Muscle of leg (tissue), 11 donors: ENCODE data around the gene RPL32. TPM values are rescaled to one million over a fixed set of nuclear protein-coding genes. Genes with fewer than 3 reads are reported as not detected.
A peak's percentile ranks its signal among the peaks of the same experiment; 100 is the strongest.
"Not testable (repeated sequence)": the region's sequence is repeated elsewhere in the genome, so short reads cannot be mapped to it uniquely, and the experiment has no call there.

Experiments used
- DNase-seq: peaks from one replicate; pipeline ENCODE4 v3.0.0; 2013
- H3K27ac ChIP-seq: one replicate; pipeline ENCODE4 v1.5.1; 2013; ENCODE audit warnings: mild to moderate bottlenecking, low read length, control low read depth
- H3K27me3 ChIP-seq: one replicate; pipeline ENCODE4 v1.6.1; 2013; ENCODE audit warnings: low read length; ENCODE audit not compliant: control insufficient read depth, insufficient read depth
- H3K36me3 ChIP-seq: one replicate; pipeline ENCODE4 v1.6.1; 2013; ENCODE audit warnings: low read length; ENCODE audit not compliant: control insufficient read depth, insufficient read depth
- H3K4me1 ChIP-seq: one replicate; pipeline ENCODE4 v1.6.1; 2013; ENCODE audit warnings: low read length; ENCODE audit not compliant: control insufficient read depth, insufficient read depth
- H3K4me3 ChIP-seq: one replicate; pipeline ENCODE4 v1.5.1; 2013; ENCODE audit warnings: low read length, control low read depth
- H3K9me3 ChIP-seq: replicated peaks from 2 replicates; pipeline ENCODE4 v1.6.1; 2013; ENCODE audit warnings: low read depth, low read length; ENCODE audit not compliant: control insufficient read depth
- WGBS: methylation state at CpG from one replicate; pipeline ENCODE4 v1.1.5; 2013; ENCODE audit warnings: missing lambda C conversion rate; ENCODE audit not compliant: insufficient coverage; 5-methylcytosine and 5-hydroxymethylcytosine counted together
- polyA plus RNA-seq, 8 donors: library from polyadenylated mRNA; unstranded; fragments of 120-200 nt; gene quantifications; one replicate each; pipeline versions ENCODE4 v1.2.1 to v1.2.3, GENCODE V29; 2013; ENCODE audit warnings: inconsistent platforms in 1 of 8, low replicate concordance in 1 of 8; ENCODE audit not compliant: insufficient read length in 8 of 8, insufficient read depth in 1 of 8
- total RNA-seq: library from RNA; stranded (reverse); fragments of 120-200 nt; gene quantifications from one replicate; pipeline ENCODE4 v1.2.4, GENCODE V29; 2013

RPL32 gene
- total and polyA plus RNA-seq, 9 donors: 2,697 to 4,199 (median 3,050) TPM

DNA sequence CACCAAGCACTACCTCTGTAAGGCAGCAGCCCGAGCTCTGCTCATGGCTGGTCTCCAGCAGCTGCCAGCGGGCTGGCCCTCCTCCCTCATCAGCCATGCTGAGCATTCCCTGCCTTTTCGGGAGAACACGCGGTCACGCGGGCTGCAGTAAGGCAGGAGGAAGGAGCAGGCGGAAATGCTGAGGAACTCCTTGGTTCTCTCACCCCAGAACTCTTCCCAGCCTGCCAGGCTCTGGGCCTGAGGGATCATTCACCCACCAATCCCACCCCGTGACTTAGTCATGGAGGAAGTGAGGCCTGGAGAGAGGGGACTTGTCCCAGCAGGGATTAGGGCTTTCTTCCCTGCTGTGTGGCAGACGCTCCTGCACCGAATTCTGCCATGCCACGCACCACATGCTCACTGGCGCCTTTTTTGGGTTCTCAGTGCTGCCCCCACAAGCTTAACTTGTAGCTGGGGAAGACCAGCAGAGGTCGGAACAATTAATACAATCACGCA is 42.9 kb upstream of the RPL32 start:
- peak overlapping the region; percentile 42 for H3K27ac ChIP-seq
- H3K27me3 ChIP-seq: peaks cover 8% of the 10 kb centered on the region
- H3K36me3 ChIP-seq: no peaks in the 10 kb centered on the region
- WGBS: 76% methylated on average over 3 of the region's 15 CpGs
- H3K4me1 ChIP-seq: peaks cover 36% of the 10 kb centered on the region
- peak; percentile 59 for DNase-seq
- H3K9me3 ChIP-seq: no peaks in the 10 kb centered on the region
- H3K4me3 ChIP-seq: no peak overlapping the region

DNA sequence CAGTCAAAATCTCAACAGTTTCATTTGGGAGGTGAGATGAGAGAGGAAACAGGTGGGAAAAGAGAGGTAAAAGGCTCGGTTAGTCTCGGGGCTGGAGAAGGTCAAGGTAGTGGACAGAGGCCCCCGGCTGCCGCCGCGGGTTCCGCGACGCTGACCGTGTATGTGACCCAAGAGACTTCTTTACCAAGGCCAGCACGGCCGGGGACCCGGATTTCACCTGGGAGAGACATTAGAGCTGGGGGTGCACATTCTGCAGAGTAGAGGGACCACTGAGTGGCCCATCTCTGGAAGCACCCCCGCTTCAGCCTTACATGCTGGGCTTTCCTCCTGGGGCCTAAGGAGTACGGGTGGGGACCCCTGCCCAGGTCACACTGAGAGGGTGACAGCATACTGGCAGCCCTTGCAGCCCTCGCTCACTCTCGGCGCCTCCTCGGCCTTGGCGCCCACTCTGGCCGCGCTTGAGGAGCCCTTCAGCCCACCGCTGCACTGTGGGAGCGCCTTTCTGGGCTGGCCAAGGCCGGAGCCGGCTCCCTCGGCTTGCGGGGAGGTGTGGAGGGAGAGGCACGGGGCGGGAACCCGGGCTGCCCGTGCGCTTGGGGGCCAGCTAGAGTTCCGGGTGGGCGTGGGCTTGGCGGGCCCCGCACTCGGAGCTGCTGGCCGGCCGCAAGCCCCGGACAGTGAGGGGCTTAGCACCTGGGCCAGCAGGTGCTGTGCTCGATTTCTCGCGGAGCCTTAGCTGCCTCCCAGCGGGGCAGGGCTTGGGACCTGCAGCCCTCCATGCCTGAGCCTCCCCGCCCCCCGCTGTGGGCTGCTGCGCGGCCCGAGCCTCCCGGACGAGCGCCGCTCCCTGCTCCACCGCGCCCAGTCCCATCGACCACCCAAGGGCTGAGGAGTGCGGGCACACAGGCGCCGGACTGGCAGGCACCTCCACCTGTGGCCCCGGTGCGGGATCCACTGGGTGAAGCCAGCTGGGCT is 41.3 kb upstream of the RPL32 start:
- Histone ChIP-seq H3K27ac (no peak overlapping the region), H3K27me3 (peaks cover 5% of the 10 kb centered on the region), H3K36me3 (no peaks in the 10 kb centered on the region), H3K4me1 (peaks cover 47% of the 10 kb centered on the region), H3K4me3 (no peak overlapping the region), H3K9me3 (no peaks in the 10 kb centered on the region)
- 91% methylated on average over 48 of the region's 62 CpGs for WGBS
- no peak for DNase-seq

DNA sequence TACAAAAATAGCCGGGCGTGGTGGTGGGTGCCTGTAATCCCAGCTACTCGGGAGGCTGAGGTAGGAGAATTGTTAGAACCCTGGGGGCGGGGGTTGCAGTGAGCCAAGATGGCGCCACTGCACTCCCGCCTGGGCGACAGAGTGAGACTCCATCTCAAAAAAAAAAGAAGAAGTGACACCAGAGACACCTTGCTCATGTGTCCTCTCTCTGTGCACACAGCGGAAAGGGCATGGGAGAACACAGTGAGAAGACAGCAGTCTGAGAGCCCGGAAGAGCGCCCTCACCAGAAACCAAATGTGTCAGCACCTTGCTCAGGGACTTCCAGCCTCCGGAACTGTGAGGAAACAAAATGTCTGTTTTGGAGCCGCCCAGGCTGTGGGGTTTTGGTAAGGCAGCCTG is 40.5 kb upstream of the RPL32 start:
- H3K27ac ChIP-seq, H3K27me3 ChIP-seq, H3K9me3 ChIP-seq, H3K4me3 ChIP-seq, H3K36me3 ChIP-seq, DNase-seq: not testable (repeated sequence)
- WGBS: 85% methylated on average over 2 of the region's 12 CpGs
- H3K4me1 ChIP-seq: peaks cover 46% of the 10 kb centered on the region

DNA sequence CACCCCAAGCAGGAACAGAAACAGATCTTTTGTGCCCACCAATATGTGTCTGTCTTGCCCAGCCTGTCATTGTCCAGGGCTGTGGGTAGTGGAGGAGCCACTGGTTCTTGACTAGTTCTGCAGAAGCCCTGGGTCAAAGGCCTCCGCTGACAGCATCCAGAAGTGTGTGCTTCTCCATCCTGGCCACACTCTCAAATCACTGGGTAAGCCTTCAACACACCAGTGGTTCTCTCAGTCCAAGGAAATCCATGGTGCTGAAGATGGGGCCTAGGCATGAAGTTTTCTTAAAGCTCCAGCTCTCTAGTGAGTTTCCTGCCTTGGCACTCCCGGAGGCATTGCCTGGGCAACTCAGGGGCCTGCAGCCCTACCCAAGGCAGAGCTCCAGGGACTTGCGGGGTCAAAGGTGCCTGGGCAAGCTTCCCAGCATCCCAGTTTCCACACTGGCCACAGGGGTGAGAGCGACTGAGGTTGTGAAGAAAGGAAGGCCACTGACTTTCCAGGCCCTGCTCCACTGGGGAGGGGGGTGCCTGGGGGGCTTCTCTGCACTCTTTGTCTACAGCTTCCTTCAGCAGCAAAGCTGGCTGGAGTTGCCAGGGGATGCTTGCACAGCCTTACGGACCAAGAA is 37.9 kb upstream of the RPL32 start:
- Histone ChIP-seq H3K27ac (no peak overlapping the region), H3K27me3 (peaks cover 3% of the 10 kb centered on the region), H3K36me3 (no peaks in the 10 kb centered on the region), H3K9me3 (no peaks in the 10 kb centered on the region), H3K4me3 (no peak overlapping the region), H3K4me1 (peaks cover 28% of the 10 kb centered on the region)
- 63% methylated on average over 3 of the region's 5 CpGs for WGBS
- DNase-seq: no peak

DNA sequence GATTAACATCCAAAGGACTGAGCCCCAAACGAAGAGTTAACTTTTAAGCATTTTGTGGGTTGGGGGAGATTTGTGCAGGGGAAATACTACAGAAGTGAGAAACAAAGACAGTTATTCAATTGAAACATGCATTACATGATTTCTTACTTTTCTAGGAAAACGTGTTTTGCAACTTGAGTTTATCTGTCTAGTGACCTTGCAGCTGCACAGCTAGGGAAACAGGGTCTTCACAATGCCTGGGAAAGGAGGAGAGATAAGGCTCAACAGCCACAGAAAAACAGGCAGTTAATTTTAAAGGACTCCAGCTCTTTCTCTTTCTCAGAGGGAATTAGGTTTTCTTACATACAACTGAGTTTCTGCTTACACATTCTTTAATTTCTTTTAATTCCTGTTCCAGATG is 37.4 kb upstream of the RPL32 start:
- H3K9me3 ChIP-seq, DNase-seq, H3K4me3 ChIP-seq, H3K27me3 ChIP-seq, H3K27ac ChIP-seq, H3K36me3 ChIP-seq: not testable (repeated sequence)
- peaks cover 23% of the 10 kb centered on the region for H3K4me1 ChIP-seq
- WGBS: no CpG with 5 or more reads among the region's 2 CpGs

DNA sequence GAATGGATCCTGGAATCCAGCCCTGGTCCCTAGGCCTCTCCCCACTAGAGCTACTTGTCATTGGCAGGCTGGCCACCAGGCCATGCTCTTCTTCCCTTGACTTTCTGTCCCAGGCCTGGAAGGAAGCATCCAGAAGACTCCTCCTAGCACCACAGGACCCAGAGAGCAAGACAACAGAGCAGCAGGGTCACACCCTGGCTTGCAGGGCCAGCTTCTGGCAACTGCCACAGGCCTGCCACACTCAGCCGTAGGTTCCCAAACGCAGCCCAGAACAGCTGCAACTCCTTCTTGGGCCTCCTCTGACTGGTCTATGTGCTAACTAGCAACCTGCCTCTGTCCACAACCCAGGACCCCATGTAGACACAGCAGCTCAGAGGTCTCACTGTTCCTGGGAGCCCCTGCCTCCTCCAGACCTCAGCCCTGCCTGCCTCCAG is 36.8 kb upstream of the RPL32 start:
- no peak for DNase-seq
- WGBS: 41% methylated on average over 2 of the region's 2 CpGs
- Histone ChIP-seq H3K9me3 (no peaks in the 10 kb centered on the region), H3K27me3 (peaks cover 5% of the 10 kb centered on the region), H3K4me3 (no peak overlapping the region), H3K27ac (no peak overlapping the region), H3K4me1 (peaks cover 20% of the 10 kb centered on the region), H3K36me3 (no peaks in the 10 kb centered on the region)

DNA sequence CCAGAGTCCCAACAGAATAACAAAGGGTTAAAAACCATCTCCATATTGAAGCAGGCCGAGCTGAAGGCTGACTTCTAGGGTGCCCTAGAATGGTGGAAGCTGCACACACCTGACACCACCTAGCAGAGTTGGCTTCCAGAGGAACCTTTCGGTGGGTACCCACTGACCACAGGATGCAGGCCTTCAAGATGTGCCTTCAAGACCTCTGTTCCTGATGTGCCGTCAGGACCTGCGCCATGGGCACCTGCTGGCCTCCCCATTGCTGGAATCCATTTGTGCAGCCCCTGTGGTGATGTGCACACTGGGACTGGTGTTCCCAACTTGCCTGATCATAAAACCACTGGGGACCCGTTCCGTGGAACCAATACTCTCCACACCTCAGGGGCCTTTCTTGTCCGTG is 35.7 kb upstream of the RPL32 start:
- WGBS: 90% methylated on average over 6 of the region's 7 CpGs
- Histone ChIP-seq H3K27me3 (peaks cover 8% of the 10 kb centered on the region), H3K27ac (no peak overlapping the region), H3K4me3 (no peak overlapping the region), H3K36me3 (no peaks in the 10 kb centered on the region), H3K9me3 (no peaks in the 10 kb centered on the region), H3K4me1 (peaks cover 20% of the 10 kb centered on the region)
- no peak for DNase-seq

DNA sequence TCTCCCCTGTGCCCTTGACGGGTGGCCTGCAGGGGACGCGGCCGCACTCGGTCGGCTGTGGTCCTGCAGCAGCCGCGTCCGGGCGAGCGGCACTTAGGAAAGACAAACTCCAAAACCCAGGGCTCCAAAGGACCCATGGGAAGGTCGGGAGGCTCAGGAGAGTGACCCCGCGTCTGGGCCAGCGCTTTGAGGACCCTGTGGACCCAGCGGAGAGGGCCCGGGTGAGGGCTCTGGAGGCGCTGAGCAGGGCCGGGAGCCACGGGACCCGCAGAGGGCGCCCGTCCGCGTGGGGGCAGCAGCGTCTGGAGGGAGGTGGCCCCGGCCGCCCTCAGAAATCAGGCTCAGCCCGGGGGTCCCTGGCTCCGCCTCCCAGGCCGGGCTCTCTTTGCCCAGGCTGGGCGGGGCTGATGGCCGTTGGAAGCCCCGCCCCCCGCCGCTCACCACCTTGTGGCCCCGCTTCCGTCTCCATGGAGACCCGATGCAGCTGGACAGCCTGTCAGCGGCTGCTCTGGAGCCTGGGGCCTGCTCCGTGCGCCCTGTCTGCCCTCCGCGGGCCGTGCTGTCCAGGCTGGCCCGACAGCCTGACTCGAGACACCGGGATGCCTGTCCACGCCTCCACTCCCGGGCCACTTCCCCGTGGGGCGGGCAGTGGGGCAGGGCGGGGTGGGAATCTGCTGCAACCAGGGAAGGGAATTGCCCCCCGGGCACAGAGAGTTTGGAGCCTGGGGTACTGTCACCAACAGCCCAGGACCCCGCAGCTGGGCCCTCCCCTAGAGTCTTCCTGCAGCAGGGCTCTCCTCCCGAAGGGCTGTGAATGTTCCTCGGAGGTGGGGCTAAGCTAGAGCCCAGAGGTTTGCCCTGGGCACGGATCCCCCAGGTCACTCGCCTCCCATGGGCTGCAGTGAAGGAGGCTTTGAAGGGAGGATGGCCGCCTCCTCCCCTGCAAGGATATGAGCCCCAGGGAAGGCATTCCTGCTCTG is 34.8 kb upstream of the RPL32 start:
- Histone ChIP-seq H3K27ac (no peak overlapping the region), H3K9me3 (no peaks in the 10 kb centered on the region), H3K4me1 (peaks cover 27% of the 10 kb centered on the region), H3K27me3 (peaks cover 8% of the 10 kb centered on the region), H3K4me3 (no peak overlapping the region), H3K36me3 (no peaks in the 10 kb centered on the region)
- WGBS: 8% methylated on average over 42 of the region's 60 CpGs
- peak; percentile 55 for DNase-seq

DNA sequence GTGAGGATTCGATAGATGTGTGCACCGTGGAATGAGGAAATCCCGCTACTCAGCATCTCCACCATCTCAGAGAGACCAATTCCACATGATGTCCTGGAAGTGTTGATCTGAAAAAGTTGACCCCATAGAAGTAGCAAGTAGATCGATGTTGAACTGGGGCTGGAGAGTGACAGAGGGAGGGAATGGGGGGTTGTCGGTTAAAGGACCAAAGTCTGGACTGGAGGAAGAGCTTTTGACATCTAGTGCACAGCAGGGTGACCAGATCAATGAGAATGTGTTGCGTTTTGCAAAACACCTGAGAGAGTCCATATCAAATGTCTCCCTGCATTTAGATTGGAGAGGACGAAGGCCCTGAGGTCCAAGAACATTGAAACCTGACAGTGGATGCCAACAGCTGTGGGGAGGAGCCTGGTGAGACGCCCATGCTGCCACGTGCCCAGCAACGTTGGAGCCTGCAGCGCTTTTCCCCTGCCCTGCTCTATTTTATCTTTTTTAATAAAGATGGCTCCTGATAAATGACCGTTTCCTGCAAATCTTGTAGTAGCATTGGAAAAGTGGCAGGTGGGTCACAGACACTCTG is 30.1 kb upstream of the RPL32 start:
- no peak for DNase-seq
- WGBS: 73% methylated on average over 4 of the region's 12 CpGs
- Histone ChIP-seq H3K4me1 (peaks cover 36% of the 10 kb centered on the region), H3K27me3 (peaks cover 11% of the 10 kb centered on the region), H3K36me3 (no peaks in the 10 kb centered on the region), H3K4me3 (no peak overlapping the region), H3K9me3 (no peaks in the 10 kb centered on the region), H3K27ac (no peak overlapping the region)
